ENCODE measurements around the gene ITM2C.

Gene ITM2C

GRCh38 chr2:230885463-230886130 lies 20.9 kb downstream of the ITM2C start:
- Histone ChIP-seq H3K4me1 (ENCODE audit: control insufficient read depth, insufficient read depth, low read length) (no peaks in the 10 kb centered on the region), H3K36me3 (ENCODE audit: control insufficient read depth in 2 of 2, insufficient read depth in 2 of 2, low read length in 2 of 2) (no peaks in the 10 kb centered on the region), H3K4me3 (ENCODE audit: low read length in 2 of 2) (no peak overlapping the region), H3K27ac (ENCODE audit: low read length) (no peak overlapping the region), H3K9ac (ENCODE audit: low read length in 2 of 2) (no peak overlapping the region), H3K27me3 (ENCODE audit: control insufficient read depth in 1 of 2, insufficient read depth in 2 of 2, low read length in 2 of 2) (no peaks in the 10 kb centered on the region), H3K9me3 (ENCODE audit: control insufficient read depth in 2 of 2, low read length in 2 of 2) (peaks cover 0 to 2% of the 10 kb centered on the region in 2 donors)

- H3K27me3 ChIP-seq (ENCODE audit: control insufficient read depth in 1 of 2, insufficient read depth in 2 of 2, low read length in 2 of 2): no peaks in the 10 kb centered on the region
- H3K27ac ChIP-seq (ENCODE audit: low read length): no peak overlapping the region
- peaks cover 0 to 2% of the 10 kb centered on the region in 2 donors for H3K9me3 ChIP-seq (ENCODE audit: control insufficient read depth in 2 of 2, low read length in 2 of 2)
- H3K36me3 ChIP-seq (ENCODE audit: control insufficient read depth in 2 of 2, insufficient read depth in 2 of 2, low read length in 2 of 2): no peaks in the 10 kb centered on the region
- no peak overlapping the region for H3K9ac ChIP-seq (ENCODE audit: low read length in 2 of 2)
- no peaks in the 10 kb centered on the region for H3K4me1 ChIP-seq (ENCODE audit: control insufficient read depth, insufficient read depth, low read length)
- H3K4me3 ChIP-seq (ENCODE audit: low read length in 2 of 2): no peak overlapping the region
Observed at GRCh38 chr2:230886206-230886605, 21.5 kb downstream of the ITM2C start.

- Histone ChIP-seq H3K9me3 (ENCODE audit: control insufficient read depth in 2 of 2, low read length in 2 of 2) (peaks cover 0 to 2% of the 10 kb centered on the region in 2 donors), H3K27me3 (ENCODE audit: control insufficient read depth in 1 of 2, insufficient read depth in 2 of 2, low read length in 2 of 2) (no peaks in the 10 kb centered on the region), H3K4me3 (ENCODE audit: low read length in 2 of 2) (no peak overlapping the region), H3K36me3 (ENCODE audit: control insufficient read depth in 2 of 2, insufficient read depth in 2 of 2, low read length in 2 of 2) (no peaks in the 10 kb centered on the region), H3K4me1 (ENCODE audit: control insufficient read depth, insufficient read depth, low read length) (no peaks in the 10 kb centered on the region), H3K27ac (ENCODE audit: low read length) (no peak overlapping the region), H3K9ac (ENCODE audit: low read length in 2 of 2) (no peak overlapping the region)
Observed at GRCh38 chr2:230886671-230887071, 21.9 kb downstream of the ITM2C start.

GRCh38 chr2:230887342-230887741 lies 22.6 kb downstream of the ITM2C start:
- Histone ChIP-seq H3K27ac (ENCODE audit: low read length) (no peak overlapping the region), H3K4me3 (ENCODE audit: low read length in 2 of 2) (no peak overlapping the region)

GRCh38 chr2:230888824-230889400 lies 24.2 kb downstream of the ITM2C start:
- Histone ChIP-seq H3K4me1 (ENCODE audit: control insufficient read depth, insufficient read depth, low read length) (no peaks in the 10 kb centered on the region), H3K9ac (ENCODE audit: low read length in 2 of 2) (no peak overlapping the region), H3K27me3 (ENCODE audit: control insufficient read depth in 1 of 2, insufficient read depth in 2 of 2, low read length in 2 of 2) (peaks cover 0 to 4% of the 10 kb centered on the region in 2 donors), H3K36me3 (ENCODE audit: control insufficient read depth in 2 of 2, insufficient read depth in 2 of 2, low read length in 2 of 2) (no peaks in the 10 kb centered on the region), H3K9me3 (ENCODE audit: control insufficient read depth in 2 of 2, low read length in 2 of 2) (peaks cover 0 to 2% of the 10 kb centered on the region in 2 donors), H3K27ac (ENCODE audit: low read length) (no peak overlapping the region), H3K4me3 (ENCODE audit: low read length in 2 of 2) (no peak overlapping the region)

More at GRCh38 chr2:230887342-230887741, 22.6 kb downstream of the ITM2C start:
- Histone ChIP-seq H3K4me1 (ENCODE audit: control insufficient read depth, insufficient read depth, low read length) (no peaks in the 10 kb centered on the region), H3K27me3 (ENCODE audit: control insufficient read depth in 1 of 2, insufficient read depth in 2 of 2, low read length in 2 of 2) (no peaks in the 10 kb centered on the region), H3K9me3 (ENCODE audit: control insufficient read depth in 2 of 2, low read length in 2 of 2) (peaks cover 0 to 2% of the 10 kb centered on the region in 2 donors), H3K9ac (ENCODE audit: low read length in 2 of 2) (no peak overlapping the region), H3K36me3 (ENCODE audit: control insufficient read depth in 2 of 2, insufficient read depth in 2 of 2, low read length in 2 of 2) (no peaks in the 10 kb centered on the region)

GRCh38 chr2:230889911-230890601 lies 25.3 kb downstream of the ITM2C start:
- no peaks in the 10 kb centered on the region for H3K4me1 ChIP-seq (ENCODE audit: control insufficient read depth, insufficient read depth, low read length)
- H3K9ac ChIP-seq (ENCODE audit: low read length in 2 of 2): no peak overlapping the region
- H3K9me3 ChIP-seq (ENCODE audit: control insufficient read depth in 2 of 2, low read length in 2 of 2): peaks cover 0 to 2% of the 10 kb centered on the region in 2 donors
- no peaks in the 10 kb centered on the region for H3K36me3 ChIP-seq (ENCODE audit: control insufficient read depth in 2 of 2, insufficient read depth in 2 of 2, low read length in 2 of 2)
- H3K27ac ChIP-seq (ENCODE audit: low read length): no peak overlapping the region
- peaks cover 0 to 4% of the 10 kb centered on the region in 2 donors for H3K27me3 ChIP-seq (ENCODE audit: control insufficient read depth in 1 of 2, insufficient read depth in 2 of 2, low read length in 2 of 2)
- no peak overlapping the region for H3K4me3 ChIP-seq (ENCODE audit: low read length in 2 of 2)

- H3K4me3 ChIP-seq (ENCODE audit: low read length in 2 of 2): no peak overlapping the region
- H3K27ac ChIP-seq (ENCODE audit: low read length): no peak overlapping the region
Observed at GRCh38 chr2:230890646-230891045, 25.9 kb downstream of the ITM2C start.

GRCh38 chr2:230891064-230891463 lies 26.3 kb downstream of the ITM2C start:
- Histone ChIP-seq H3K27me3 (ENCODE audit: control insufficient read depth in 1 of 2, insufficient read depth in 2 of 2, low read length in 2 of 2) (peaks cover 0 to 4% of the 10 kb centered on the region in 2 donors), H3K4me3 (ENCODE audit: low read length in 2 of 2) (no peak overlapping the region), H3K9me3 (ENCODE audit: control insufficient read depth in 2 of 2, low read length in 2 of 2) (peaks cover 0 to 2% of the 10 kb centered on the region in 2 donors), H3K4me1 (ENCODE audit: control insufficient read depth, insufficient read depth, low read length) (no peaks in the 10 kb centered on the region), H3K27ac (ENCODE audit: low read length) (no peak overlapping the region), H3K36me3 (ENCODE audit: control insufficient read depth in 2 of 2, insufficient read depth in 2 of 2, low read length in 2 of 2) (no peaks in the 10 kb centered on the region), H3K9ac (ENCODE audit: low read length in 2 of 2) (no peak overlapping the region)

More at GRCh38 chr2:230890646-230891045, 25.9 kb downstream of the ITM2C start:
- H3K27me3 ChIP-seq (ENCODE audit: control insufficient read depth in 1 of 2, insufficient read depth in 2 of 2, low read length in 2 of 2): peaks cover 0 to 4% of the 10 kb centered on the region in 2 donors
- H3K9ac ChIP-seq (ENCODE audit: low read length in 2 of 2): no peak overlapping the region
- peaks cover 0 to 2% of the 10 kb centered on the region in 2 donors for H3K9me3 ChIP-seq (ENCODE audit: control insufficient read depth in 2 of 2, low read length in 2 of 2)
- no peaks in the 10 kb centered on the region for H3K4me1 ChIP-seq (ENCODE audit: control insufficient read depth, insufficient read depth, low read length)
- no peaks in the 10 kb centered on the region for H3K36me3 ChIP-seq (ENCODE audit: control insufficient read depth in 2 of 2, insufficient read depth in 2 of 2, low read length in 2 of 2)

GRCh38 chr2:230891509-230891908 lies 26.8 kb downstream of the ITM2C start:
- H3K9me3 ChIP-seq (ENCODE audit: control insufficient read depth in 2 of 2, low read length in 2 of 2): peaks cover 0 to 2% of the 10 kb centered on the region in 2 donors

GRCh38 chr2:230893338-230893737 lies 28.6 kb downstream of the ITM2C start:
- Histone ChIP-seq H3K4me3 (ENCODE audit: low read length in 2 of 2) (no peak overlapping the region), H3K9ac (ENCODE audit: low read length in 2 of 2) (no peak overlapping the region), H3K27me3 (ENCODE audit: control insufficient read depth in 1 of 2, insufficient read depth in 2 of 2, low read length in 2 of 2) (peaks cover 0 to 4% of the 10 kb centered on the region in 2 donors), H3K4me1 (ENCODE audit: control insufficient read depth, insufficient read depth, low read length) (no peaks in the 10 kb centered on the region), H3K36me3 (ENCODE audit: control insufficient read depth in 2 of 2, insufficient read depth in 2 of 2, low read length in 2 of 2) (no peaks in the 10 kb centered on the region), H3K9me3 (ENCODE audit: control insufficient read depth in 2 of 2, low read length in 2 of 2) (peaks cover 0 to 2% of the 10 kb centered on the region in 2 donors), H3K27ac (ENCODE audit: low read length) (no peak overlapping the region)

More at GRCh38 chr2:230891509-230891908, 26.8 kb downstream of the ITM2C start:
- Histone ChIP-seq H3K4me3 (ENCODE audit: low read length in 2 of 2) (no peak overlapping the region), H3K27me3 (ENCODE audit: control insufficient read depth in 1 of 2, insufficient read depth in 2 of 2, low read length in 2 of 2) (peaks cover 0 to 4% of the 10 kb centered on the region in 2 donors), H3K9ac (ENCODE audit: low read length in 2 of 2) (no peak overlapping the region), H3K4me1 (ENCODE audit: control insufficient read depth, insufficient read depth, low read length) (no peaks in the 10 kb centered on the region), H3K27ac (ENCODE audit: low read length) (no peak overlapping the region), H3K36me3 (ENCODE audit: control insufficient read depth in 2 of 2, insufficient read depth in 2 of 2, low read length in 2 of 2) (no peaks in the 10 kb centered on the region)
